OCI-LY1 (cell line): ENCODE data around the gene TESK2.

ENCODE experiments used
- CTCF ChIP-seq: fragments of 200-600 bp; sonication (generic), shearing (Covaris generic); IDR thresholded peaks from 2 replicates; pipeline ENCODE4 v1.5.1; 2017; ENCODE audit warnings: mild to moderate bottlenecking, antibody characterized with exemption, low read length, moderate library complexity, mixed read lengths
- EZH2 ChIP-seq: fragments of 200-600 bp; sonication (generic), shearing (Covaris generic); IDR thresholded peaks from 2 replicates; pipeline ENCODE4 v1.8.0; 2017; ENCODE audit warnings: borderline replicate concordance, mixed run types, mild to moderate bottlenecking, antibody characterized with exemption, low read length, moderate library complexity, mixed read lengths

GRCh38 chr1:45383191-45383590 is 107.8 kb downstream of the TESK2 start:
- TF ChIP-seq EZH2 (no peak), CTCF (no peak)
